HepG2 (cell line): Measurements from ENCODE around the gene CEP43. TPM values are rescaled to one million over a fixed set of nuclear protein-coding genes. Genes with fewer than 3 reads are reported as not detected.

ENCODE experiments used
- KLF6 ChIP-seq: IDR thresholded peaks from 2 replicates; pipeline ENCODE4 v1.8.0; 2016; ENCODE audit warnings: missing biosample characterization, missing genetic modification reagents
- MXI1 ChIP-seq: IDR thresholded peaks from 3 replicates; pipeline ENCODE4 v1.6.1; 2012; ENCODE audit warnings: low read depth, low read length, inconsistent platforms, borderline replicate concordance
- ONECUT2 ChIP-seq: sonication (generic); formaldehyde crosslinking; IDR thresholded peaks from 2 replicates; pipeline ENCODE4 v1.4.0; 2020; ENCODE audit warnings: missing genetic modification reagents
- POLR2AphosphoS5 ChIP-seq: IDR thresholded peaks from 2 replicates; pipeline ENCODE4 v1.6.1; 2012; ENCODE audit warnings: low read depth, low read length
- PTBP1 ChIP-seq: fragments of 200-400 bp; formaldehyde crosslinking; IDR thresholded peaks from 2 replicates; pipeline ENCODE4 v1.6.1; 2018; ENCODE audit warnings: low read length, low read depth; ENCODE audit not compliant: poor library complexity, severe bottlenecking
- ZBTB20 ChIP-seq: sonication (generic); formaldehyde crosslinking; IDR thresholded peaks from 2 replicates; pipeline ENCODE4 v1.8.1; 2023; ENCODE audit warnings: missing genetic modification reagents, low read depth, mild to moderate bottlenecking, borderline replicate concordance
- ZNF235 ChIP-seq: sonication (generic); formaldehyde crosslinking; IDR thresholded peaks from 2 replicates; pipeline ENCODE4 v1.8.1; 2023; ENCODE audit warnings: mild to moderate bottlenecking, missing genetic modification reagents, borderline replicate concordance
- ZNF253 ChIP-seq: sonication (generic); formaldehyde crosslinking; IDR thresholded peaks from 2 replicates; pipeline ENCODE4 v1.8.0; 2022; ENCODE audit warnings: mild to moderate bottlenecking, missing genetic modification reagents, borderline replicate concordance
- ZNF30 ChIP-seq: sonication (generic); formaldehyde crosslinking; IDR thresholded peaks from 2 replicates; pipeline ENCODE4 v1.5.0; 2020; ENCODE audit warnings: mild to moderate bottlenecking, missing genetic modification reagents
- ZNF451 ChIP-seq: sonication (generic); formaldehyde crosslinking; IDR thresholded peaks from 2 replicates; pipeline ENCODE4 v1.5.0; 2020; ENCODE audit warnings: mild to moderate bottlenecking, missing genetic modification reagents
- ZNF605 ChIP-seq: sonication (generic); formaldehyde crosslinking; IDR thresholded peaks from 2 replicates; pipeline ENCODE4 v1.8.0; 2022; ENCODE audit warnings: mild to moderate bottlenecking, missing genetic modification reagents
- ZSCAN30 ChIP-seq: sonication (generic); formaldehyde crosslinking; IDR thresholded peaks from 2 replicates; pipeline ENCODE4 v1.5.0; 2020; ENCODE audit warnings: mild to moderate bottlenecking, missing genetic modification reagents
- polyA plus RNA-seq, 8 experiments: library from polyadenylated mRNA; depleted of rRNA in 3 of 8; stranded (reverse) in 7 of 8; unstranded in 1 of 8; fragments of >200 nt; fragmentation: Illumina TruSeq in 4 of 8; extraction: Trizol in 4 of 8; gene quantifications; 2 replicates each; pipeline versions ENCODE4 v1.2.1 to v1.2.3, GENCODE V29; 2011 to 2016; ENCODE audit warnings: low read depth in 4 of 8, missing spikeins in 1 of 8, mixed read lengths in 1 of 8; ENCODE audit not compliant: insufficient read depth in 1 of 8
- total RNA-seq, 5 experiments: library from RNA; depleted of rRNA; stranded (reverse); fragments of >200 nt; fragmentation: Illumina TruSeq; extraction: Trizol; gene quantifications; 2 replicates each; pipeline ENCODE4 v1.2.3, GENCODE V29; 2016; ENCODE audit warnings: low read depth in 1 of 5
- TF ChIP-seq, protein P1 (sequence below): fragments of 450-650 bp; IDR thresholded peaks from 2 replicates; pipeline ENCODE4 v1.6.1; 2017; ENCODE audit warnings: mild to moderate bottlenecking
- TF ChIP-seq, protein P2 (sequence below): IDR thresholded peaks from 2 replicates; pipeline ENCODE4 v1.6.1; 2016; ENCODE audit warnings: missing compliant biosample characterization, missing genetic modification reagents, borderline replicate concordance
- TF ChIP-seq, protein P3 (sequence below): sonication (generic); formaldehyde crosslinking; IDR thresholded peaks from 2 replicates; pipeline ENCODE4 v1.8.1; 2022; ENCODE audit warnings: mild to moderate bottlenecking, missing genetic modification reagents
- TF ChIP-seq, protein P4 (sequence below): sonication (generic); formaldehyde crosslinking; IDR thresholded peaks from 2 replicates; pipeline ENCODE4 v1.8.1; 2023; ENCODE audit warnings: mild to moderate bottlenecking, missing genetic modification reagents, borderline replicate concordance
- TF ChIP-seq, protein P5 (sequence below): sonication (generic); formaldehyde crosslinking; IDR thresholded peaks from 2 replicates; pipeline ENCODE4 v1.4.0; 2020; ENCODE audit warnings: mild to moderate bottlenecking, missing genetic modification reagents, borderline replicate concordance

CEP43 gene
- total and polyA plus RNA-seq, 2 of the 13 experiments (the other 11 are each of a cell fraction or from before 2014, with no cell fraction given): 29.3 to 73.9 TPM

DNA sequence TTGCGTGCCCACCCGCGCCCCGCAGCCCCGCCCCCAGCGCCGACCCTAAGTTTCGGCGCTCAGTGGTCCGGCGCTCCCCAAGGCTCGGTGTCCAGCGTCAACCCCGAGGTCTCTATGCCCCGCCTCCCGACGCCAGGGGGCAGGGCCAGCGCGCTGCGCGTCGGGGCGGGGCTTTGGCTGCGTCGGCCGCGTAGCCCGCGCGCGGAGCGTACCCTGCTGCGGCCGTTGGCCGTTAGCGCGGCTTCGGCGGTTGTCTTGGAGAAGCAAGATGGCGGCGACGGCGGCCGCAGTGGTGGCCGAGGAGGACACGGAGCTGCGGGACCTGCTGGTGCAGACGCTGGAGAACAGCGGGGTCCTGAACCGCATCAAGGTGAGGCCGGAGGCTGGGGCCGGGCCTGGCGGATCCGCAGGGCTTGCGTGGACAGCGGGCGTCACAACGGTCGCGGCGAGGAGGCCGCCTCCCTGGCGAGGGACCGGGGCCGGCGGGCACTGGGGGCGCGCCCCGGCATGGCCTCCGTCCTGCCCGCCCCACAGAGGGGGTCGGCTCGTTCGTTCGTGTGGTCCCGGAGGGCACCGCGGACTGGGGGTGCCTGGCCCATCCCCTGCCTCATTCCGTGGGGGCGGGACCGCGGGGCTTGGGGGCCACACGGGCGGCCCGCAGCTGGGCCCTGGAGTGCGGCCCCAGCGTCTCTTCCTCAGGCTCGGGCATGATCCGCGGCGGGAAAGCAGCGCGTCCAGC is at the start of gene CEP43 (continued):
- TF ChIP-seq, protein P1, sequence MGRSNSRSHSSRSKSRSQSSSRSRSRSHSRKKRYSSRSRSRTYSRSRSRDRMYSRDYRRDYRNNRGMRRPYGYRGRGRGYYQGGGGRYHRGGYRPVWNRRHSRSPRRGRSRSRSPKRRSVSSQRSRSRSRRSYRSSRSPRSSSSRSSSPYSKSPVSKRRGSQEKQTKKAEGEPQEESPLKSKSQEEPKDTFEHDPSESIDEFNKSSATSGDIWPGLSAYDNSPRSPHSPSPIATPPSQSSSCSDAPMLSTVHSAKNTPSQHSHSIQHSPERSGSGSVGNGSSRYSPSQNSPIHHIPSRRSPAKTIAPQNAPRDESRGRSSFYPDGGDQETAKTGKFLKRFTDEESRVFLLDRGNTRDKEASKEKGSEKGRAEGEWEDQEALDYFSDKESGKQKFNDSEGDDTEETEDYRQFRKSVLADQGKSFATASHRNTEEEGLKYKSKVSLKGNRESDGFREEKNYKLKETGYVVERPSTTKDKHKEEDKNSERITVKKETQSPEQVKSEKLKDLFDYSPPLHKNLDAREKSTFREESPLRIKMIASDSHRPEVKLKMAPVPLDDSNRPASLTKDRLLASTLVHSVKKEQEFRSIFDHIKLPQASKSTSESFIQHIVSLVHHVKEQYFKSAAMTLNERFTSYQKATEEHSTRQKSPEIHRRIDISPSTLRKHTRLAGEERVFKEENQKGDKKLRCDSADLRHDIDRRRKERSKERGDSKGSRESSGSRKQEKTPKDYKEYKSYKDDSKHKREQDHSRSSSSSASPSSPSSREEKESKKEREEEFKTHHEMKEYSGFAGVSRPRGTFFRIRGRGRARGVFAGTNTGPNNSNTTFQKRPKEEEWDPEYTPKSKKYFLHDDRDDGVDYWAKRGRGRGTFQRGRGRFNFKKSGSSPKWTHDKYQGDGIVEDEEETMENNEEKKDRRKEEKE: no peak
- TF ChIP-seq ZBTB20 (CRISPR knock-in tag): no peak
- TF ChIP-seq PTBP1: no peak
- no peak for TF ChIP-seq ZSCAN30 (CRISPR knock-in tag)
- TF ChIP-seq ZNF235 (CRISPR knock-in tag): peak; percentile 79; the same call in 1 of the 2 replicates
- TF ChIP-seq ZNF30 (CRISPR knock-in tag): no peak
- no peak for TF ChIP-seq ONECUT2 (CRISPR knock-in tag)
- TF ChIP-seq POLR2AphosphoS5: peak; percentile 65
- TF ChIP-seq MXI1: peak; percentile 91; the same call in 1 of the 3 replicates
- TF ChIP-seq ZNF605 (CRISPR knock-in tag): peak; percentile 68; the same call in 1 of the 2 replicates
- TF ChIP-seq, protein P2, sequence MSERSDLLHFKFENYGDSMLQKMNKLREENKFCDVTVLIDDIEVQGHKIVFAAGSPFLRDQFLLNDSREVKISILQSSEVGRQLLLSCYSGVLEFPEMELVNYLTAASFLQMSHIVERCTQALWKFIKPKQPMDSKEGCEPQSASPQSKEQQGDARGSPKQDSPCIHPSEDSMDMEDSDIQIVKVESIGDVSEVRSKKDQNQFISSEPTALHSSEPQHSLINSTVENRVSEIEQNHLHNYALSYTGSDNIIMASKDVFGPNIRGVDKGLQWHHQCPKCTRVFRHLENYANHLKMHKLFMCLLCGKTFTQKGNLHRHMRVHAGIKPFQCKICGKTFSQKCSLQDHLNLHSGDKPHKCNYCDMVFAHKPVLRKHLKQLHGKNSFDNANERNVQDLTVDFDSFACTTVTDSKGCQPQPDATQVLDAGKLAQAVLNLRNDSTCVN (CRISPR knock-in tag): 0 out of 2 replicates have a peak, but pooled peaks have one; percentile 36
- TF ChIP-seq, protein P3, sequence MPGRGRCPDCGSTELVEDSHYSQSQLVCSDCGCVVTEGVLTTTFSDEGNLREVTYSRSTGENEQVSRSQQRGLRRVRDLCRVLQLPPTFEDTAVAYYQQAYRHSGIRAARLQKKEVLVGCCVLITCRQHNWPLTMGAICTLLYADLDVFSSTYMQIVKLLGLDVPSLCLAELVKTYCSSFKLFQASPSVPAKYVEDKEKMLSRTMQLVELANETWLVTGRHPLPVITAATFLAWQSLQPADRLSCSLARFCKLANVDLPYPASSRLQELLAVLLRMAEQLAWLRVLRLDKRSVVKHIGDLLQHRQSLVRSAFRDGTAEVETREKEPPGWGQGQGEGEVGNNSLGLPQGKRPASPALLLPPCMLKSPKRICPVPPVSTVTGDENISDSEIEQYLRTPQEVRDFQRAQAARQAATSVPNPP (CRISPR knock-in tag): peak; percentile 59; the same call in 1 of the 2 replicates
- TF ChIP-seq, protein P4, sequence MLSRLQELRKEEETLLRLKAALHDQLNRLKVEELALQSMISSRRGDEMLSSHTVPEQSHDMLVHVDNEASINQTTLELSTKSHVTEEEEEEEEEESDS (CRISPR knock-in tag): 0 out of 2 replicates have a peak, but pooled peaks have one; percentile 33
- TF ChIP-seq ZNF253 (CRISPR knock-in tag): peak; percentile 89; the same call in 1 of the 2 replicates
- TF ChIP-seq KLF6 (CRISPR knock-in tag): peak; percentile 90
- TF ChIP-seq ZNF451: peak; percentile 75; the same call in 1 of the 2 replicates
- TF ChIP-seq, protein P5, sequence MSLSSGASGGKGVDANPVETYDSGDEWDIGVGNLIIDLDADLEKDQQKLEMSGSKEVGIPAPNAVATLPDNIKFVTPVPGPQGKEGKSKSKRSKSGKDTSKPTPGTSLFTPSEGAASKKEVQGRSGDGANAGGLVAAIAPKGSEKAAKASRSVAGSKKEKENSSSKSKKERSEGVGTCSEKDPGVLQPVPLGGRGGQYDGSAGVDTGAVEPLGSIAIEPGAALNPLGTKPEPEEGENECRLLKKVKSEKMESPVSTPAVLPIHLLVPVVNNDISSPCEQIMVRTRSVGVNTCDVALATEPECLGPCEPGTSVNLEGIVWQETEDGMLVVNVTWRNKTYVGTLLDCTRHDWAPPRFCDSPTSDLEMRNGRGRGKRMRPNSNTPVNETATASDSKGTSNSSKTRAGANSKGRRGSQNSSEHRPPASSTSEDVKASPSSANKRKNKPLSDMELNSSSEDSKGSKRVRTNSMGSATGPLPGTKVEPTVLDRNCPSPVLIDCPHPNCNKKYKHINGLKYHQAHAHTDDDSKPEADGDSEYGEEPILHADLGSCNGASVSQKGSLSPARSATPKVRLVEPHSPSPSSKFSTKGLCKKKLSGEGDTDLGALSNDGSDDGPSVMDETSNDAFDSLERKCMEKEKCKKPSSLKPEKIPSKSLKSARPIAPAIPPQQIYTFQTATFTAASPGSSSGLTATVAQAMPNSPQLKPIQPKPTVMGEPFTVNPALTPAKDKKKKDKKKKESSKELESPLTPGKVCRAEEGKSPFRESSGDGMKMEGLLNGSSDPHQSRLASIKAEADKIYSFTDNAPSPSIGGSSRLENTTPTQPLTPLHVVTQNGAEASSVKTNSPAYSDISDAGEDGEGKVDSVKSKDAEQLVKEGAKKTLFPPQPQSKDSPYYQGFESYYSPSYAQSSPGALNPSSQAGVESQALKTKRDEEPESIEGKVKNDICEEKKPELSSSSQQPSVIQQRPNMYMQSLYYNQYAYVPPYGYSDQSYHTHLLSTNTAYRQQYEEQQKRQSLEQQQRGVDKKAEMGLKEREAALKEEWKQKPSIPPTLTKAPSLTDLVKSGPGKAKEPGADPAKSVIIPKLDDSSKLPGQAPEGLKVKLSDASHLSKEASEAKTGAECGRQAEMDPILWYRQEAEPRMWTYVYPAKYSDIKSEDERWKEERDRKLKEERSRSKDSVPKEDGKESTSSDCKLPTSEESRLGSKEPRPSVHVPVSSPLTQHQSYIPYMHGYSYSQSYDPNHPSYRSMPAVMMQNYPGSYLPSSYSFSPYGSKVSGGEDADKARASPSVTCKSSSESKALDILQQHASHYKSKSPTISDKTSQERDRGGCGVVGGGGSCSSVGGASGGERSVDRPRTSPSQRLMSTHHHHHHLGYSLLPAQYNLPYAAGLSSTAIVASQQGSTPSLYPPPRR (CRISPR knock-in tag): no peak; the same call in 1 of the 2 replicates
